ENCODE measurements around the gene CACTIN. TPM values are rescaled to one million over a fixed set of nuclear protein-coding genes. Genes with fewer than 3 reads are reported as not detected.
A peak's percentile ranks its signal among the peaks of the same experiment; 100 is the strongest.
"Not testable (repeated sequence)": the region's sequence is repeated elsewhere in the genome, so short reads cannot be mapped to it uniquely, and the experiment has no call there.

The CACTIN gene
- 23.2 TPM for total RNA-seq

- peak; percentile 99 for DNase-seq
Observed at GRCh38 chr19:3626473-3627350, at the start of gene CACTIN. Gene CACTIN, minus strand, starts transcription at chr19:3626790. Its CDS starts 28 bp downstream, at chr19:3626762.

- DNase-seq: no peak
Observed at GRCh38 chr19:3674784-3675543, 48.4 kb upstream of the CACTIN start.

- no peak for DNase-seq
Observed at GRCh38 chr19:3673506-3674439, 47.2 kb upstream of the CACTIN start.

- DNase-seq: no peak
Observed at GRCh38 chr19:3672993-3673392, 46.4 kb upstream of the CACTIN start.

GRCh38 chr19:3672575-3672948, 46.0 kb upstream of the CACTIN start:
- no peak for DNase-seq

GRCh38 chr19:3671680-3672574, 45.3 kb upstream of the CACTIN start:
- DNase-seq: peak; percentile 30

- peak; percentile 77 for DNase-seq
Observed at GRCh38 chr19:3670796-3671679, 44.4 kb upstream of the CACTIN start.

- DNase-seq: peak; percentile 84
Observed at GRCh38 chr19:3669947-3670795, 43.6 kb upstream of the CACTIN start.

- DNase-seq: no peak
Observed at GRCh38 chr19:3669082-3669946, 42.7 kb upstream of the CACTIN start.

GRCh38 chr19:3668331-3669081, 41.9 kb upstream of the CACTIN start:
- peak; percentile 38 for DNase-seq

GRCh38 chr19:3667766-3668165, 41.2 kb upstream of the CACTIN start:
- DNase-seq: no peak

GRCh38 chr19:3667037-3667638, 40.5 kb upstream of the CACTIN start:
- no peak for DNase-seq

- not testable (repeated sequence) for DNase-seq
Observed at GRCh38 chr19:3666545-3666856, 39.9 kb upstream of the CACTIN start.

- DNase-seq: peak; percentile 57
Observed at GRCh38 chr19:3665681-3666544, 39.3 kb upstream of the CACTIN start.

- DNase-seq: no peak
Observed at GRCh38 chr19:3664879-3665642, 38.5 kb upstream of the CACTIN start.
